H1 (cell line): ENCODE results near the gene TIFAB. TPM values are rescaled to one million over a fixed set of nuclear protein-coding genes. Genes with fewer than 3 reads are reported as not detected.

Experiments
- CTCF ChIA-PET: fragments of 300-600 bp; sonication (Branson Sonifier 250); formaldehyde crosslinking; loops from one replicate; lab custom pipeline; 2021; ENCODE audit not compliant: partially characterized antibody; lab: Charles Lee
- POLR2A ChIA-PET: fragments of 300-600 bp; sonication (Branson Sonifier 250); formaldehyde crosslinking; loops from one replicate; lab custom pipeline; 2021; ENCODE audit warnings: inconsistent platforms; ENCODE audit not compliant: partially characterized antibody; lab: Charles Lee
- DNase-seq, 2 experiments: peaks; one replicate each; pipeline versions ENCODE4 v3.0.0 to v3.0.0-alpha.2; 2010 to 2022; ENCODE audit warnings: low spot score in 2 of 2, low read depth in 1 of 2, mixed read lengths in 1 of 2
- FAIRE-seq: peaks from 2 replicates; lab custom pipeline; 2011; peaks lifted over from hg19 to GRCh38; lab: Jason Lieb, UNC
- H2AFZ ChIP-seq: 2 replicates; pipeline ENCODE4 v1.8.1; 2012; ENCODE audit warnings: low read length, inconsistent platforms
- H2AK5ac ChIP-seq: 2 replicates; pipeline ENCODE4 v1.6.1; 2013; ENCODE audit warnings: low read depth, low read length
- H2BK120ac ChIP-seq: replicated peaks from 2 replicates; pipeline ENCODE3; 2013; ENCODE audit warnings: low read depth, low read length, inconsistent platforms
- H2BK12ac ChIP-seq: 2 replicates; pipeline ENCODE4 v1.6.1; 2013; ENCODE audit warnings: low read depth, low read length
- H2BK15ac ChIP-seq: 2 replicates; pipeline ENCODE4 v1.6.1; 2013; ENCODE audit warnings: low read length
- H2BK20ac ChIP-seq: 2 replicates; pipeline ENCODE4 v1.6.1; 2013; ENCODE audit warnings: low read length
- H2BK5ac ChIP-seq: 2 replicates; pipeline ENCODE4 v1.6.1; 2013; ENCODE audit warnings: low read depth, low read length
- H3K14ac ChIP-seq: 2 replicates; pipeline ENCODE4 v1.6.1; 2013; ENCODE audit warnings: inconsistent platforms; ENCODE audit not compliant: insufficient read length
- H3K18ac ChIP-seq: 2 replicates; pipeline ENCODE4 v1.6.1; 2013; ENCODE audit warnings: low read length; ENCODE audit errors: extremely low read depth
- H3K23ac ChIP-seq: 2 replicates; pipeline ENCODE4 v1.6.1; 2013; ENCODE audit warnings: inconsistent platforms; ENCODE audit not compliant: insufficient read length
- H3K23me2 ChIP-seq: 2 replicates; pipeline ENCODE4 v1.6.1; 2013; ENCODE audit warnings: low read depth, low read length
- H3K27ac ChIP-seq: 2 replicates; pipeline ENCODE4 v1.6.1; 2011; ENCODE audit warnings: low read depth, low read length, inconsistent platforms
- H3K27me3 ChIP-seq, 4 experiments: replicated peaks in 1 of 4; 1 replicate in 1 of 4; 2 replicates in 3 of 4; pipeline versions ENCODE4 v1.6.1 to v1.8.1; 2011 to 2013; ENCODE audit warnings: low read length in 3 of 4, mild to moderate bottlenecking in 3 of 4, inconsistent platforms in 2 of 4, mixed read lengths in 2 of 4, moderate library complexity in 1 of 4; ENCODE audit not compliant: control insufficient read depth in 3 of 4, insufficient read depth in 3 of 4; ENCODE audit errors: extremely low read depth in 1 of 4
- H3K36me3 ChIP-seq, 4 experiments: 2 replicates each; pipeline versions ENCODE4 v1.6.1 to v1.8.1; 2011 to 2013; ENCODE audit warnings: mild to moderate bottlenecking in 4 of 4, low read length in 3 of 4, moderate library complexity in 2 of 4, control low read depth in 1 of 4, inconsistent platforms in 1 of 4; ENCODE audit not compliant: insufficient read depth in 4 of 4, control insufficient read depth in 2 of 4
- H3K4ac ChIP-seq: replicated peaks from 2 replicates; pipeline ENCODE3; 2013; ENCODE audit warnings: low read length, low read depth, mixed read lengths, inconsistent platforms; ENCODE audit not compliant: insufficient read length
- H3K4me1 ChIP-seq, 4 experiments: replicated peaks in 1 of 4; 1 replicate in 1 of 4; 2 replicates in 3 of 4; pipeline versions ENCODE4 v1.6.1 to v1.8.1; 2011 to 2013; ENCODE audit warnings: low read length in 3 of 4, inconsistent platforms in 2 of 4, mixed read lengths in 1 of 4; ENCODE audit not compliant: insufficient read depth in 4 of 4, control insufficient read depth in 3 of 4
- H3K4me2 ChIP-seq, 2 experiments: 2 replicates each; pipeline versions ENCODE4 v1.6.1 to v1.8.1; 2011 to 2013; ENCODE audit warnings: low read depth in 2 of 2, low read length in 2 of 2, control low read depth in 1 of 2, inconsistent platforms in 1 of 2, mild to moderate bottlenecking in 1 of 2; ENCODE audit not compliant: insufficient read depth in 1 of 2
- H3K4me3 ChIP-seq, 4 experiments: fragments of 200-600, 300-600 bp in 1 of 4; sonication (generic), shearing (Covaris generic), sonication (Bioruptor Twin) in 1 of 4; 2 replicates each; pipeline versions ENCODE4 v1.5.1 to v1.8.1; 2011 to 2016; ENCODE audit warnings: low read length in 4 of 4, low read depth in 3 of 4, control low read depth in 2 of 4, inconsistent platforms in 2 of 4, mild to moderate bottlenecking in 2 of 4, mixed read lengths in 1 of 4, moderate library complexity in 1 of 4; ENCODE audit not compliant: insufficient read depth in 2 of 4; ENCODE audit errors: extremely low read depth in 1 of 4
- H3K56ac ChIP-seq: replicated peaks from 2 replicates; pipeline ENCODE3; 2013; ENCODE audit warnings: low read depth, mild to moderate bottlenecking, mixed read lengths, low read length, inconsistent platforms; ENCODE audit not compliant: insufficient read length
- H3K79me1 ChIP-seq: 2 replicates; pipeline ENCODE4 v1.6.1; 2013; ENCODE audit warnings: low read depth, low read length, control low read depth
- H3K79me2 ChIP-seq, 2 experiments: 2 replicates each; pipeline versions ENCODE4 v1.6.1 to v1.8.1; 2012 to 2013; ENCODE audit warnings: low read length in 2 of 2, mild to moderate bottlenecking in 2 of 2, inconsistent platforms in 1 of 2; ENCODE audit not compliant: insufficient read depth in 2 of 2, control insufficient read depth in 1 of 2
- H3K9ac ChIP-seq, 4 experiments: replicated peaks in 1 of 4; 1 replicate in 1 of 4; 2 replicates in 3 of 4; pipeline versions ENCODE4 v1.6.1 to v1.8.1; 2011 to 2013; ENCODE audit warnings: low read depth in 3 of 4, low read length in 3 of 4, control low read depth in 2 of 4, mild to moderate bottlenecking in 2 of 4, moderate library complexity in 2 of 4, inconsistent platforms in 1 of 4; ENCODE audit errors: extremely low read depth in 1 of 4
- H3K9me3 ChIP-seq, 2 experiments: 2 replicates each; pipeline versions ENCODE4 v1.6.1 to v1.8.1; 2012 to 2013; ENCODE audit warnings: mild to moderate bottlenecking in 2 of 2, moderate library complexity in 2 of 2, control low read depth in 1 of 2, inconsistent platforms in 1 of 2, low read depth in 1 of 2, low read length in 1 of 2, mixed read lengths in 1 of 2; ENCODE audit not compliant: insufficient read depth in 2 of 2
- H4K20me1 ChIP-seq, 2 experiments: replicated peaks in 1 of 2; 2 replicates each; pipeline versions ENCODE3 to v1.8.1; 2011 to 2013; ENCODE audit warnings: inconsistent platforms in 2 of 2, low read length in 2 of 2, mild to moderate bottlenecking in 1 of 2; ENCODE audit not compliant: insufficient read depth in 2 of 2, control insufficient read depth in 1 of 2
- H4K5ac ChIP-seq: 2 replicates; pipeline ENCODE4 v1.6.1; 2013; ENCODE audit warnings: low read length, low read depth, mixed read lengths, inconsistent platforms; ENCODE audit not compliant: insufficient read length
- H4K8ac ChIP-seq: 2 replicates; pipeline ENCODE4 v1.8.0; 2013; ENCODE audit warnings: mild to moderate bottlenecking, moderate library complexity, low read length, inconsistent platforms; ENCODE audit not compliant: insufficient read depth; ENCODE audit errors: extremely low read depth
- H4K91ac ChIP-seq: replicated peaks from 2 replicates; pipeline ENCODE3; 2013; ENCODE audit warnings: low read length, mixed read lengths, inconsistent platforms; ENCODE audit not compliant: insufficient read length
- CBX8 ChIP-seq: fragments of 300-800, 300-1000 bp; sonication (generic); IDR thresholded peaks from 2 replicates; pipeline ENCODE4 v1.7.1; 2016; ENCODE audit warnings: low read depth, low read length, borderline replicate concordance
- CEBPB ChIP-seq: IDR thresholded peaks from 2 replicates; pipeline ENCODE4 v1.6.1; 2012; ENCODE audit warnings: low read depth, low read length
- CHD2 ChIP-seq: IDR thresholded peaks from 2 replicates; pipeline ENCODE4 v1.6.1; 2012; ENCODE audit warnings: low read length, improper control_type of control experiment
- EGR1 ChIP-seq: IDR thresholded peaks from 2 replicates; pipeline ENCODE4 v1.6.1; 2011; ENCODE audit warnings: low read depth, low read length, borderline replicate concordance
- EZH2 ChIP-seq: fragments of 200-600 bp; sonication (generic); IDR thresholded peaks from 2 replicates; pipeline ENCODE4 v1.7.1; 2012; ENCODE audit warnings: low read depth, mild to moderate bottlenecking, moderate library complexity, low read length, inconsistent platforms; ENCODE audit not compliant: severe bottlenecking
- GABPA ChIP-seq: IDR thresholded peaks from 2 replicates; pipeline ENCODE4 v1.6.1; 2011; ENCODE audit warnings: mild to moderate bottlenecking, low read length, moderate library complexity, borderline replicate concordance; ENCODE audit not compliant: insufficient read depth
- HDAC6 ChIP-seq: IDR thresholded peaks from one replicate; pipeline ENCODE4 v1.7.1; 2012; ENCODE audit warnings: low read depth, mild to moderate bottlenecking, inconsistent platforms, low read length, moderate library complexity
- KDM4A ChIP-seq: IDR thresholded peaks from one replicate; pipeline ENCODE4 v1.7.1; 2012; ENCODE audit warnings: low read depth, mild to moderate bottlenecking, moderate library complexity, low read length, inconsistent platforms; ENCODE audit not compliant: severe bottlenecking
- MAFK ChIP-seq: IDR thresholded peaks from 2 replicates; pipeline ENCODE4 v1.6.1; 2012; ENCODE audit warnings: low read depth, mild to moderate bottlenecking, improper control_type of control experiment, low read length
- NANOG ChIP-seq: IDR thresholded peaks from 2 replicates; pipeline ENCODE4 v1.6.1; 2011; ENCODE audit warnings: low read length, low read depth, mild to moderate bottlenecking, inconsistent platforms; ENCODE audit not compliant: insufficient read depth, poor library complexity, severe bottlenecking
- SIN3A ChIP-seq, 2 experiments: IDR thresholded peaks in 1 of 2; conservative IDR thresholded peaks in 1 of 2; 2 replicates each; pipeline ENCODE4 v1.6.1; 2011 to 2012; ENCODE audit warnings: low read length in 2 of 2, improper control_type of control experiment in 1 of 2, low read depth in 1 of 2, mild to moderate bottlenecking in 1 of 2
- SIRT6 ChIP-seq: IDR thresholded peaks from one replicate; pipeline ENCODE4 v1.7.1; 2012; ENCODE audit warnings: low read length, inconsistent platforms
- TAF7 ChIP-seq: optimal IDR thresholded peaks from 2 replicates; pipeline ENCODE3; 2011; ENCODE audit warnings: low read depth, mild to moderate bottlenecking, inconsistent platforms, low read length, moderate library complexity, borderline replicate concordance
- YY1 ChIP-seq: IDR thresholded peaks from 2 replicates; pipeline ENCODE4 v1.6.1; 2011; ENCODE audit warnings: low read depth, mild to moderate bottlenecking, low read length
- WGBS, 2 experiments: shearing (Covaris generic) in 1 of 2; methylation state at CpG; one replicate each; pipeline versions ENCODE4 v1.1.6 to v1.1.7; 2013 to 2015; ENCODE audit warnings: low lambda C conversion rate in 2 of 2, mixed read lengths in 2 of 2, inconsistent platforms in 1 of 2, low coverage in 1 of 2, missing lambda C conversion rate in 1 of 2; ENCODE audit not compliant: insufficient replicate concordance in 2 of 2, insufficient coverage in 1 of 2, insufficient read length in 1 of 2; ENCODE audit errors: extremely low coverage in 1 of 2, missing lambda C conversion rate in 1 of 2; 5-methylcytosine and 5-hydroxymethylcytosine counted together
- polyA plus RNA-seq, 7 experiments: library from polyadenylated mRNA; depleted of rRNA in 3 of 7; stranded (reverse) in 5 of 7; unstranded in 2 of 7; fragments of >200 nt in 5 of 7; fragments of 200-250 nt in 2 of 7; gene quantifications; 1 replicate in 5 of 7; 2 replicates in 1 of 7; 4 replicates in 1 of 7; pipeline versions ENCODE4 v1.2.1 to v1.2.3, GENCODE V29; 2011 to 2013; ENCODE audit warnings: missing spikeins in 2 of 7, mixed read lengths in 2 of 7
- total RNA-seq: library from RNA; stranded (reverse); fragmentation: NEBNext Ultra II Directional; extraction: Animal tissue kit (Norgen Biotek cat#: 25700); gene quantifications from 2 replicates; pipeline ENCODE4 v1.2.1, GENCODE V29; 2021

Gene TIFAB
- total and polyA plus RNA-seq, 2 of the 8 experiments (the other 6 are each of a cell fraction or from before 2014, with no cell fraction given), result not detected

GRCh38 chr5:135469911-135470310, 17.8 kb upstream of the TIFAB start:
- Histone ChIP-seq H2BK120ac (no peak overlapping the region), H3K79me2 (no peaks in the 10 kb centered on the region), H3K23me2 (peaks cover 5% of the 10 kb centered on the region), H4K20me1 (peaks cover 0 to 12% of the 10 kb centered on the region in 2 experiments), H3K9me3 (no peaks in the 10 kb centered on the region), H3K4me3 (no peak overlapping the region), H2AK5ac (no peak overlapping the region), H3K79me1 (no peaks in the 10 kb centered on the region; the same call in 1 of the 2 replicates), H3K4ac (no peak overlapping the region), H4K91ac (no peak overlapping the region), H3K4me1 (peaks cover 0 to 15% (median 8%) of the 10 kb centered on the region in 4 experiments; a peak in 5 of 7 replicates), H3K56ac (no peak overlapping the region), H3K23ac (no peak overlapping the region), H3K4me2 (no peak overlapping the region), H3K27ac (no peak overlapping the region), H2BK5ac (no peak overlapping the region), H3K18ac (no peak overlapping the region), H2BK15ac (no peak overlapping the region), H2AFZ (no peak overlapping the region), H2BK12ac (no peak overlapping the region), H3K27me3 (peaks cover 41 to 78% (median 60%) of the 10 kb centered on the region in 4 experiments), H3K9ac (no peak overlapping the region), H4K8ac (no peak overlapping the region), H3K14ac (no peak overlapping the region), H3K36me3 (no peaks in the 10 kb centered on the region), H2BK20ac (no peak overlapping the region), H4K5ac (no peak overlapping the region)
- WGBS, 2 experiments, result 78% methylated on average over 5 of the region's 5 CpGs; no CpG with 5 or more reads in 1 of the 2 experiments
- CTCF ChIA-PET, result interaction anchor here (1.0 to 21.6 kb wide), 6 partner anchors 12 to 97 kb away, joined by 4 to 778 read pairs (median 10); no protein-coding TSS in a partner anchor
- POLR2A ChIA-PET, result interaction anchor here (1.4 kb wide), 1 partner anchor 9 kb away, joined by 3 read pairs; no protein-coding TSS in a partner anchor
- no peak for FAIRE-seq
- DNase-seq, result no peak
- TF ChIP-seq CEBPB (no peak), SIN3A (conservative IDR thresholded peaks at IDR 0.05 in 1 of 2, IDR thresholded peaks at IDR 0.05 in 1 of 2; ENCODE audit: low read depth in 1 of 2, low read length in 2 of 2) (no peak), GABPA (no peak), CBX8 (no peak), YY1 (no peak), EGR1 (no peak), NANOG (no peak), KDM4A (no peak), HDAC6 (no peak), TAF7 (no peak), MAFK (no peak), CHD2 (no peak), EZH2 (no peak), SIRT6 (no peak)
